IPS-18a (cell line): ENCODE measurements around the gene NINJ2.

Source experiments
- H3K27ac ChIP-seq: one replicate; pipeline ENCODE4 v1.5.1; 2013; ENCODE audit warnings: low read length
- H3K27me3 ChIP-seq: one replicate; pipeline ENCODE4 v1.6.1; 2013; ENCODE audit warnings: mild to moderate bottlenecking, low read length; ENCODE audit not compliant: control insufficient read depth, insufficient read depth
- H3K36me3 ChIP-seq: one replicate; pipeline ENCODE4 v1.6.1; 2013; ENCODE audit warnings: low read depth, low read length; ENCODE audit not compliant: control insufficient read depth
- H3K4me1 ChIP-seq: one replicate; pipeline ENCODE4 v1.6.1; 2013; ENCODE audit warnings: low read depth, low read length; ENCODE audit not compliant: control insufficient read depth
- H3K4me3 ChIP-seq: one replicate; pipeline ENCODE4 v1.5.1; 2013; ENCODE audit warnings: low read length
- H3K9ac ChIP-seq: one replicate; pipeline ENCODE4 v1.6.1; 2013; ENCODE audit warnings: mild to moderate bottlenecking, low read length, moderate library complexity
- H3K9me3 ChIP-seq: one replicate; pipeline ENCODE4 v1.6.1; 2013; ENCODE audit warnings: low read depth, low read length; ENCODE audit not compliant: control insufficient read depth

Gene NINJ2

GRCh38 chr12:590206-590750 lies 73.0 kb downstream of the NINJ2 start:
- no peak overlapping the region for H3K4me3 ChIP-seq
- H3K9ac ChIP-seq: no peak overlapping the region
- H3K36me3 ChIP-seq: no peaks in the 10 kb centered on the region
- H3K4me1 ChIP-seq: no peaks in the 10 kb centered on the region
- H3K27ac ChIP-seq: no peak overlapping the region
- H3K27me3 ChIP-seq: no peaks in the 10 kb centered on the region
- no peaks in the 10 kb centered on the region for H3K9me3 ChIP-seq

- Histone ChIP-seq H3K9ac (no peak overlapping the region), H3K27me3 (no peaks in the 10 kb centered on the region), H3K27ac (no peak overlapping the region), H3K4me3 (no peak overlapping the region), H3K36me3 (no peaks in the 10 kb centered on the region), H3K4me1 (no peaks in the 10 kb centered on the region), H3K9me3 (no peaks in the 10 kb centered on the region)
These were observed 74.6 kb downstream of the NINJ2 start for GRCh38 chr12:588646-589045.

GRCh38 chr12:588024-588322 lies 75.3 kb downstream of the NINJ2 start:
- H3K4me1 ChIP-seq: no peaks in the 10 kb centered on the region
- no peaks in the 10 kb centered on the region for H3K27me3 ChIP-seq
- no peaks in the 10 kb centered on the region for H3K9me3 ChIP-seq
- H3K27ac ChIP-seq: no peak overlapping the region
- no peak overlapping the region for H3K9ac ChIP-seq
- H3K36me3 ChIP-seq: no peaks in the 10 kb centered on the region
- H3K4me3 ChIP-seq: no peak overlapping the region

- H3K9ac ChIP-seq: no peak overlapping the region
- no peak overlapping the region for H3K27ac ChIP-seq
- H3K36me3 ChIP-seq: no peaks in the 10 kb centered on the region
- H3K4me1 ChIP-seq: no peaks in the 10 kb centered on the region
- H3K27me3 ChIP-seq: no peaks in the 10 kb centered on the region
- no peaks in the 10 kb centered on the region for H3K9me3 ChIP-seq
- H3K4me3 ChIP-seq: no peak overlapping the region
These were observed 75.9 kb downstream of the NINJ2 start for GRCh38 chr12:587132-588023.

GRCh38 chr12:586318-587071 lies 76.8 kb downstream of the NINJ2 start:
- H3K4me3 ChIP-seq: no peak overlapping the region
- no peak overlapping the region for H3K27ac ChIP-seq
- H3K36me3 ChIP-seq: no peaks in the 10 kb centered on the region
- H3K9me3 ChIP-seq: no peaks in the 10 kb centered on the region
- H3K27me3 ChIP-seq: no peaks in the 10 kb centered on the region
- H3K4me1 ChIP-seq: no peaks in the 10 kb centered on the region
- no peak overlapping the region for H3K9ac ChIP-seq

- H3K4me1 ChIP-seq: no peaks in the 10 kb centered on the region
- H3K9ac ChIP-seq: no peak overlapping the region
- no peaks in the 10 kb centered on the region for H3K27me3 ChIP-seq
- H3K9me3 ChIP-seq: no peaks in the 10 kb centered on the region
- H3K36me3 ChIP-seq: no peaks in the 10 kb centered on the region
- H3K27ac ChIP-seq: no peak overlapping the region
- H3K4me3 ChIP-seq: no peak overlapping the region
These were observed 77.9 kb downstream of the NINJ2 start for GRCh38 chr12:585062-586061.

GRCh38 chr12:583251-583869 lies 79.9 kb downstream of the NINJ2 start:
- Histone ChIP-seq H3K36me3 (no peaks in the 10 kb centered on the region), H3K9ac (no peak overlapping the region), H3K4me3 (no peak overlapping the region), H3K27me3 (no peaks in the 10 kb centered on the region), H3K9me3 (no peaks in the 10 kb centered on the region), H3K4me1 (peaks cover 7% of the 10 kb centered on the region), H3K27ac (no peak overlapping the region)

GRCh38 chr12:581746-582145 lies 81.5 kb downstream of the NINJ2 start:
- Histone ChIP-seq H3K9me3 (no peaks in the 10 kb centered on the region), H3K36me3 (no peaks in the 10 kb centered on the region), H3K4me3 (no peak overlapping the region), H3K27me3 (peaks cover 3% of the 10 kb centered on the region), H3K4me1 (peaks cover 7% of the 10 kb centered on the region), H3K9ac (no peak overlapping the region), H3K27ac (no peak overlapping the region)

GRCh38 chr12:581321-581720 lies 81.9 kb downstream of the NINJ2 start:
- H3K36me3 ChIP-seq: no peaks in the 10 kb centered on the region
- peaks cover 7% of the 10 kb centered on the region for H3K4me1 ChIP-seq
- H3K9me3 ChIP-seq: no peaks in the 10 kb centered on the region
- H3K9ac ChIP-seq: no peak overlapping the region
- no peak overlapping the region for H3K27ac ChIP-seq
- H3K4me3 ChIP-seq: no peak overlapping the region
- H3K27me3 ChIP-seq: peaks cover 8% of the 10 kb centered on the region

- Histone ChIP-seq H3K36me3 (no peaks in the 10 kb centered on the region), H3K27me3 (peaks cover 9% of the 10 kb centered on the region), H3K4me1 (peaks cover 7% of the 10 kb centered on the region), H3K9ac (no peak overlapping the region), H3K9me3 (no peaks in the 10 kb centered on the region), H3K27ac (no peak overlapping the region), H3K4me3 (no peak overlapping the region)
These were observed 82.4 kb downstream of the NINJ2 start for GRCh38 chr12:580813-581212.
